Fibroblast of skin of back (primary cell): ENCODE measurements around the gene DUSP8.
"Not testable (repeated sequence)": the region's sequence is repeated elsewhere in the genome, so short reads cannot be mapped to it uniquely, and the experiment has no call there.

Source experiments
- DNase-seq: peaks from one replicate; pipeline ENCODE4 v3.0.0-alpha.2; 2013

Gene DUSP8

DNA sequence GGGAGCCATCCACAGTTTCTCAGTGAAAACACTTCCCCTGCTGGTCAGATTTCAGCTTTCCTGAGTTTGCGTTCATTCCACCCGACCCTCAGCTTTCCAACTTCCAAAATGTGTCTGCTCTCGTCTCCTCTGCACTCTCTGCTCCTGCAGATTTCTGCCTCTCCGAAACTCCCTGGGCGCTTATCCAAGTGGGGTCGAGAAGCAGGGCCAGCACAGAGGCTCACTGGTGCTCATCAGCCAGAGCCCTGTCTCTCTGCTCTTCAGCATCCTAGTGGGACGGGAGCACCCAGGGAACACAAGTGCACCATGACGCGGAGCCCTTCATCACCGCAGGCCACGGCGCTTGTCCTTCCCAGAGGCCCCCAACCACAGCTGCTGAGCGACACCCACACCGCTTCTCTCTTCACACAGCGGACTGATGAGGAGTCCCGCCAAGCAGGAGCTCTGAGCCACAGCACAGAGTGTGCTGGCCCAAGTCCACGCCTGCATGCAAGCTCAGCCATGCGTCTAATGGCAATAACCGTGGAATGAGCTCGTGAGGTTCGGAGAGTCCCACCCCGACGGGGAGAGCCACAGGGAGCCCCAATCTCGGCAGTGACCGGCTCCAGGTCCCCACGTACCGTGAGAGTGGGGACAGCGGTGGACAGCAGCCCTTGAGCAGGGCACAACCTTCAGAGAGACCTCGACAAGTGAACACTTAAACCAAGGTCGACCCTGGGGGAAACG, 57.6 kb downstream of the DUSP8 start:
- no peak for DNase-seq

DNA sequence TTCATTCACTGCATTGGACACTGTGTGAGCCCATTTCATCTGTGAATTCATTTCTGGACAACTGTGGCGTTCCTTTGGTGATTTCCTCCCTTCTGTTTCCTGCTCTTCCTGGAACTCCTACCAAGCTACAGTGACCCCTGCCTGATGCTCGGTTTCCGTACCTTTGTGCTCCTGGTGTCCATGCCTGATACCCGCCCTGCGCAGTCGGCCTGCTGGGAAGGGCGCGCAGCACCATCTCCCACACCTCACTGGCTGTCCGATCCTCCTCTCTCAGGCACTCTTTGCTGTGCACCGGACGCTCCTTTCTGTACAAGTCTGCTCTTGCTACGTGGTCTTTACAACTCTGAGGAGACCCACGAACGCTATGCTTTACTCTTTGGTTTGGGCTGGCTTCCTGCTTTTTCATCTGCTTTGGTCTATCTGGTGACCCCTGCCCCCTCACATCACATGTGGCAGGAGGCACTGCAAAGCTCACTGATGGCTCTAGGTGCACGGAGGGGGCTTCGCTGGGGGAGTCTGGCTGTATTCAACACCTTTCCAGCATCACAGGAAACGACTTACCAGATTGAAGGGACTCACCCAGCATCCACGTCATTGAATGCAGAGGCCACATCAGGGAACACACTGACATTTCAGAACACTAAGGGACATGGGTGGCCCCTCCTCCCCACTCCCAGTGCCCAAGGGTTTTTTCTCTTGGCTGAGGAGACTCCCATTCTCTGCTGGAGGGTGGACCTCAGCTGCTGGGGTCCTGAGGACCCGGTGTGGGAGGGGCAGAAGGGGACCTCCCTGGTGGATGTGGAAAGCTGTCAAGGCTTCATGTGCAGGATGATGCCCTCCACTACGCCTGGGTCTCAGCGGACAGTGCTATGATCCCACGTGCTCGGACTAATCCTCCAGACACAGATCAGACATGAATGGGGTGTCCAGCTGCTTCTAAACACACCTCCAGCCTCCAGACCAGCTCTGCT, 58.5 kb downstream of the DUSP8 start:
- DNase-seq: no peak

DNA sequence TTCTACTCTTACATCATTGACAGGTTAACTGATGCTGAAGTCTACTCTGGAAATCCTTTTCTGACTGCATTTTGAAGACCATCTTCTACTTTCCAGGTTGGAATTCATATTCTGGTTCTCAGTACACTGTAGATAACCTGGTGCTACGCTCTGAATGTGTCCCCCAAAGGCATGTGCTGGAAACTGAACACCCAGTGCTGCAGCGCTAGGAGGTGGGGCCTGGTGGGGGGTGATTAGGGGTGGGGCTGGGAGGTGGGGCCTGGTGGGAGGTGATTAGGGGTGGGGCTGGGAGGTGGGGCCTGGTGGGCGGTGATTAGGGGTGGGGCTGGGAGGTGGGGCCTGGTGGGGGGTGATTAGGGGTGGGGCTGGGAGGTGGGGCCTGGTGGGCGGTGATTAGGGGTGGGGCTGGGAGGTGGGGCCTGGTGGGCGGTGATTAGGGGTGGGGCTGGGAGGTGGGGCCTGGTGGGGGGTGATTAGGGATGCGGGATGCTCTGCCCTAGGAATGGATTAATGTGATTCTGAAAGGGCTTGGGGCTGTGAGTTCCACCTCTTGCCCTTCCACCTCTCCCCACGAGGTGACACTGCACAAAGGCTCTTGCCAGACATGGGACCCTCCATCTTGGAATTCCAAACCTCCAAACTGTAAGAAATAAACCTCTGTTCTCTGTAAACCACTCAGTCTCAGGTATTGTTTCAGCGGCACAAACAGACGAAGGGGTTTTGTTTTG, 59.4 kb downstream of the DUSP8 start:
- not testable (repeated sequence) for DNase-seq

DNA sequence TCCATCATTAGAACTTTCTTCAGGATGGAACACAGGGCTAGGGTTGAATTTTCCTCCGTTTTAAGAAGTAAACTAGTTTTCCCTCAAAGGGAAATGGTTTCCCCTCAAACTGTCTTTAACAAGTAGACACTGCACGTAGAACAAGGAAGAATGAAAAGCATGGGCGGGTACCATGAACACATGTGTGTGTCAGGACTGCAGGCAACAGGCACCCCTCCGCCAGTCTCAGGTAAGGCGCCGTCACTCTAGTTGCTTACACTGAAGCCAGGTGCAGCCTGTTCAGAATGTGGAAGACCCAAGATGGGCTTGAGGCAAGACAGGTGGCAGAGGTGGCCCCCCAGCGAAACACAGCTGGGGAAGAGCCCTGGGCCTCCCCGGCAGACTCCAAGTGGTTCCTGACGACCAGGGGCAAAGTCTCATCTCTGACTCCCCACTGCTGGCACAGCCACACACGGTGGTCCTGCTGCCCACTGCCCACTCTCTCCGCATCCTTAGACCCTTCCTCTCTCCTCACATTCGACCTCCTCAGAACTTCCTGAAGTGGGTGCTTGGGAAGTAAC, 60.1 kb downstream of the DUSP8 start:
- no peak for DNase-seq

DNA sequence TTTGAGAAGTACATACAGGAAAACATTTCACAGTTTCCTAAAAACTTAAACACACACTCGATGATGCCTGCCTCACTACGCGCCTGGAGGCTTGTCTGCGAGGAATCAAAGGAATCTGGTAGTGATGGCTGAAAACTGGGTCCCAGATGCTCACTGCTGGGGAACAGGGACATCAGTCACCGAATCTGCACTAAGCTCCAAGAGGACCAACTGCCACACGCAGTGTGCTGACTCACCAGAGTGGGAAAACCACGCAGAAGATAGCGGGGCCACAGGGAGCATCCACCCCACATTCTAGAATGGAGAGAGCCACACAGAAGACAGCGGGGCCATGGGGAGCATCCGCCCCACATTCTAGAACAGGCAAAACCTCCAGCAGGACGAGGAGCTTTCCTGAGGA, 61.1 kb downstream of the DUSP8 start:
- peak; percentile 19 for DNase-seq

DNA sequence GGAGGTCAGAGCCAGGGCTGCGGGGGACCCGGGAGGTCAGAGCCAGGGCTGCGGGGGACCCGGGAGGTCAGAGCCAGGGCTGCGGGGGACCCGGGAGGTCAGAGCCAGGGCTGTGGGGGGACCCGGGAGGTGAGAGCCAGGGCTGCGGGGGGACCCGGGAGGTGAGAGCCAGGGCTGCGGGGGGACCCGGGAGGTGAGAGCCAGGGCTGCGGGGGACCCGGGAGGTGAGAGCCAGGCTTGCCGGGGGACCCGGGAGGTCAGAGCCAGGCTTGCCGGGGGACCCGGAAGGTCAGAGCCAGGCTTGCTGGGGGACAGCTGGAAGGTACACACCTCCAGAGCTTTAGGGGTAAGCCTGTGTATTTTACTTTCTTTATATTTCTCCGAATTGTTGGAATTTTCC, 61.7 kb downstream of the DUSP8 start:
- DNase-seq: not testable (repeated sequence)

DNA sequence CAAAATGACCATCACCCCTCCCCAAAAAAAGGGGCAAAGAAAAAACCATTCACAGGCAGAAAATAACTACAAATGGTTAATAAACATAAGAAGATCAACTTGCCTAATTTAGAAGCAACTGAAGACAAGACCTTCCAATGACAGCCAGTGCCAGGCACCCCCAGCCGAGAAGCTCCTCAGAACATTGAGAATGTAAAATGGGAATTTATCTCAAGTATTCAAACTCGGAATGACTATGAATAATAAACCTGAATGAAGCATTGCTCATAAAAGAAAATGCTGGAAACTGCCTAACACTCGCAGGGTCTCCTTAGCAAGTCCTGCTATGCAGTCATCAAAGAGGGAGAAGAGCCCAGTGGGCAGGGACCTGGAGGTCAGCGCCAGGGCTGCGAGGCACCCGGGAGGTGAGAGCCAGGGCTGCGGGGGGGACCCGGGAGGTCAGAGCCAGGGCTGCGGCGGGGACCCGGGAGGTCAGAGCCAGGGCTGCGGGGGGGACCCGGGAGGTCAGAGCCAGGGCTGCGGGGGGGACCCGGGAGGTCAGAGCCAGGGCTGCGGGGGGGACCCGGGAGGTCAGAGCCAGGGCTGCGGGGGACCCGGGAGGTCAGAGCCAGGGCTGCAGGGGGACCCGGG, 62.3 kb downstream of the DUSP8 start:
- no peak for DNase-seq

DNA sequence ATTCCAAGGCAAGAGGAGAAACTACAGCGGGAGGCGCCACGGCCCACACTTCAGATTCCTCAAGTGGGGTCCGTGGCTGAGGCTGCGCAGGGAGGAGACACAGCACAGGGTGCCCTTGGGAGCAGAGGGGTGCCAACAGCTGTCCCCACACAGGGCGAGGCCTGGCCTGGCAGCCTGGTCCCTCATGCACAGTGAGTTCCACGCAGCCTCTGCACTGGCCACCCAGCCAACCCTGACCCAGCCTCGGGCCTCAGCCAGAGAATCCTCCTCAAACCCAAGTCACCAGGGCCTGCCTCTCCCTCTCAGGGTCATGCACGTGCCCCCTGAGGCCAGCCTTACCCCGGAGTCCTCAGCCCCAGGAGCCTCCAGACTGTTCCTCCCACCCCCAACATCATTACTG, 63.1 kb downstream of the DUSP8 start:
- DNase-seq: no peak

DNA sequence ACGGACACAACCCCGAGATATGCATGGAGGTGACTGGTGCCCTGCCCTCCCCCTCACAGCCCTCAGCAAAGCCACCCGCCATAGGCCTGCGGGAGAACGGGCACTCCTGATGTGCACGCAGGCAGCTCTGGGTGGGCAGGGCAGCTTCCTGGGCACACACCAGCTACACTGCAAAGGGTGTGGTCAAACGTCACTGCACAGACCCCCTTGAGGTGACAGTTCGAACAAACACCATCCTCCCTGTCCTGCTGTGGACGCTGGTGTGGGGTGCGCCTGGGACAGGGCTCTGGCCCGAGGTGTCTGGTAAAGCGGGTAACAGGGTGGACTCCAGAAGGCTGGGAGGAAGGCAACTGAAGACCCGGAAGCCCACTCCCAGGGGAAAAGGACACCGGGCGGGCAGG, 63.6 kb downstream of the DUSP8 start:
- no peak for DNase-seq

DNA sequence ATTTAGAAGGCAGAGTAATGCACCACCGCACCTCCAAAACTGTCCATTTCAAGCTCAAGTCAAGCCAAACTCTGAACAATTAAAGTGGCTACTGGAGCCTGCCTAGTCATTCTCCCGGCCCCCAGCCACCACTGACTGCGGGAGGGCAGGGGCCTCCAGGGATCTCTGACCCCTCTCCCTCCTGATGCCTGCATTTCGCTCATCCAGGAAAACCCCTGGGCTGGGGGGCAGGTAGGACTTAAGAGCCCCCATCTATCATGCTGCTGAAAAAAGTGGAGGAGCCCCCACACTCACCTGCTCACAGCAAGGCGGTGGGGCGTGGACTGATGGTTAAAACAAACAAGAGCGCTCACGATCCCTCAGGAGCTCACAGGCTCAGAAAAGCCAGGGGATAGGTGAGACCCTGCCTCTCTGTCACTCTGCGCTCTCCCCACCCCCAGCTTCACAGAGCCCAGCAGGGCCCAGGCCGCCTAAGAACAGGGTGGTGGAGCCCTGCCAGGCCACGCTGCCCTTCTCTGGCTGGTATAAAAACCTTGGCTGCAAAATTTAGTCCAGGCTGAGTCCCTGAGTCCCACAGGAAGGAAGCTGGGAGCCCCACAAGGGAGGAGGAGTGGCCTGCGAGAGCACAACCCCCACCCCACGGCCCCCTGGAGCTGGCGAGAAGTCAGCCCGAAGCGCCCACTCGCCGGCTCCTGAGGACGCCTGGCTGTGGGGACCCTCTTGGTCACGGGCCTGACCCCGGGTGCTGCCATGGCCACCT, 64.5 kb downstream of the DUSP8 start:
- peak; percentile 11 for DNase-seq

DNA sequence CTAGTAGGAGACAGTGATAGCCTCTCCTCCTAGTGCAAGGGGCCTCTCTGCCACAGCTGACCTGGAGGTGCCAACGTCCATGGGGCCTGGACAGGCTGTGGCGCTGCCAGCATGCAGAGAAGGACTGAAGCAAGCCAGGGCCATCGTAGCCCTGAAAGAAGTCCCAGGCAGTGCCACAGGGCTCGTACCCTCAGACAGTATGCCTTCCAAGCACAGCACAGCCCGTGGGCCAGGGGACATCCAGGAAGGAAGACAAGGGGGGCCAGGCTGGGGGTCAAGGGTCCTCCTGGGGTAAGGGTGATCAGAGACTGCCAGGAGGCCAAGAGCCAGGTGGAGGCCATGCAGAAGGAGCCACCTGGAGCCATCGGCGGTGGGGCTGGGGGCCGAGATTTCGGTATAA, 65.1 kb downstream of the DUSP8 start:
- DNase-seq: no peak

DNA sequence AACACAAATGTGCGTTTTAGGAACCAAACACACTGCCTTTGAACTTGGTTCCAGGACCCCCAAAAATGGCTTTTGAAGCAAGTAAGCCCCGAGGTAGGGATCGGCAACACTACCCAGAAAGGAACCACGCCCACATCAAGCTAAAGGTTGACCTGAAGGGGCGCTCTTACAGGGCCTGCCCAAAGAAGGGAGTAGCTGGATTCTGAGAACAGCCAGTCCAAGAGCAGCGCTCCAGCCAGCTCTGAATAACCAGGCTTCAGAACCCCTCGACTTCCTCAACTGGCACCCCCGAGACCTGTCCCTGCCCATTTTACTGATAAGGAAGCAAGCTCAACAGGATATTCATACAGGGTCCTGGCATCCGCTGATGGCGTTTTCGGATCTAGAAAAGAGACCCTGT, 66.6 kb downstream of the DUSP8 start:
- DNase-seq: no peak

DNA sequence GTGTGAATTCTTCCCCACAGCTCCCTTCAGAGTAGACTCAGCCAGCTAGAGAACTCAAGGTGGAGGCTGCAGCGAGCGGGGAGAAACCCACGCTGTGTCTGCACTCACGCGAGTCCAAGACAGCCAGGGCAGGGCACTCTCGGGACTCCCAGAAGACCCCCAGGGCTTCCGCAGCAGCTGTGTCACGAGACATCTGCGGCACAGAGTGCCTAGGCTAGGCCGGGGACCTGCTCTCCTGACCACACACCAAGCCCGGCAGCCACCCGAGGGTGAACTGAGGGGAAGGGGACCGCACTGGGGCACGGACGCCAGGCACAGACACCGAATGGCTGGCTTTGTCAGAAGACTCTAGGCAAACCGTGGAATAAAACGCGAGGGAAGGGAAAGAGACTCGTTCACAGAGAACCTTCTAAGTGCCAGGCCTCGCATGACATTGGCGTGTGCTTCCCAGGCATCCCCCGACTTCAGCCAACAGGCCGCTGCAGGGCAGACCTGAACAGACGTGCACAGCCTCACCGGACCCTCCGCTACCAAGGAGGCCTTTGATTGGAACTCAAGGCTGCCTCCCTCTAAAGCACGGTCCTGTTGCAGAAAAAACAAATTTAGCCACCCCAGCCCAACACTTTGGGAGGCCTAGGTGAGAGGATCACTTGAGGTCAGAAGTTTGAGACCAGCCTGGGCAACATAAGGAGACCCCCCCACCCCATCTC, 67.3 kb downstream of the DUSP8 start:
- no peak for DNase-seq

DNA sequence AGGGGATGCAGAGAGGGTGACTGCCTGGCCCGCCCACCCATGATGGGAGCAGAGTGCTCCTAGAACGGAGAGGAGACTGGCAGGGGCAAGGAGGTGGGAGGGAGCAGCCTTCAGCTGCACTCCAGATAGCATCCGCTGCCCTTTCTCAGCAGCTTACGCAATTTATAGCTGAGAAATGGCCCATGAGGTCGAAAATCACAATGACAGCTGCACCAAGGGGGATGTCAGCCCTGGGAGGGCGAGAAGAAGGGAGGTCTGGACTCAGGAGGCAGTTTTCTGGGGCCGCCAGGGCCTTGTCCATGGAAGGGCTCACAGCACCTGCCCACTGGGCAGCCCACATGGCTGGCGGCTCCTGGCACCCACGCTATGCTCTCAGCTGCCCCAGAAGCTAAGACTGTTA, 67.9 kb downstream of the DUSP8 start:
- no peak for DNase-seq
